SKM-1 treated with dmso at 0.1 percent for 144 hours (cell line): ENCODE data around the gene C1QTNF6.
"Not testable (repeated sequence)": the region's sequence is repeated elsewhere in the genome, so short reads cannot be mapped to it uniquely, and the experiment has no call there.

Experiments used
- DNase-seq: peaks from one replicate; lab custom pipeline; 2025; ENCODE audit not compliant: unreplicated experiment; lab: John Stamatoyannopoulos, UW

Gene C1QTNF6

GRCh38 chr22:37178350-37179125 is 9.5 kb downstream of the C1QTNF6 start:
- peak; percentile 46 for DNase-seq

- DNase-seq = no peak
Measured at GRCh38 chr22:37177755-37178154, 10.3 kb downstream of the C1QTNF6 start.

- no peak for DNase-seq
Measured at GRCh38 chr22:37177221-37177620, 10.8 kb downstream of the C1QTNF6 start.

GRCh38 chr22:37176464-37177061 is 11.5 kb downstream of the C1QTNF6 start:
- DNase-seq = peak; percentile 68

GRCh38 chr22:37175414-37176281 is 12.4 kb downstream of the C1QTNF6 start:
- no peak for DNase-seq

GRCh38 chr22:37174964-37175363 is 13.1 kb downstream of the C1QTNF6 start:
- DNase-seq = no peak

GRCh38 chr22:37173709-37174108 is 14.3 kb downstream of the C1QTNF6 start:
- DNase-seq = no peak

- no peak for DNase-seq
Measured at GRCh38 chr22:37172266-37173245, 15.5 kb downstream of the C1QTNF6 start.

GRCh38 chr22:37171662-37172061 is 16.4 kb downstream of the C1QTNF6 start:
- DNase-seq = no peak

- not testable (repeated sequence) for DNase-seq
Measured at GRCh38 chr22:37170689-37171405, 17.2 kb downstream of the C1QTNF6 start.

GRCh38 chr22:37169947-37170688 is 17.9 kb downstream of the C1QTNF6 start:
- DNase-seq = no peak

- DNase-seq = no peak
Measured at GRCh38 chr22:37169406-37169805, 18.6 kb downstream of the C1QTNF6 start.

- no peak for DNase-seq
Measured at GRCh38 chr22:37167981-37168647, 19.9 kb downstream of the C1QTNF6 start.

- no peak for DNase-seq
Measured at GRCh38 chr22:37167176-37167980, 20.7 kb downstream of the C1QTNF6 start.

- peak; percentile 72 for DNase-seq
Measured at GRCh38 chr22:37166675-37167066, 21.4 kb downstream of the C1QTNF6 start.

- no peak for DNase-seq
Measured at GRCh38 chr22:37165940-37166674, 21.9 kb downstream of the C1QTNF6 start.

- no peak for DNase-seq
Measured at GRCh38 chr22:37165066-37165465, 23.0 kb downstream of the C1QTNF6 start.
